ENCODE data around the gene HSPG2. TPM values are rescaled to one million over a fixed set of nuclear protein-coding genes. Genes with fewer than 3 reads are reported as not detected.
"Not testable (repeated sequence)": the region's sequence is repeated elsewhere in the genome, so short reads cannot be mapped to it uniquely, and the experiment has no call there.

The HSPG2 gene
- total RNA-seq, 1 donor from 2014 or later = 152 TPM

- H3K36me3 ChIP-seq (ENCODE audit: control insufficient read depth in 3 of 3, insufficient read depth in 3 of 3, low read length in 3 of 3) = peaks cover 0 to 4% (median 0%) of the 10 kb centered on the region in 3 donors
- H3K4me3 ChIP-seq (ENCODE audit: low read length in 3 of 3) = no peak overlapping the region
- peak overlapping the region; percentile 75 for H3K27ac ChIP-seq (ENCODE audit: low read depth, low read length)
- no peaks in the 10 kb centered on the region for H3K9me3 ChIP-seq (ENCODE audit: control insufficient read depth in 3 of 3, low read length in 3 of 3)
- H3K4me1 ChIP-seq (ENCODE audit: control insufficient read depth in 3 of 3, insufficient read depth in 3 of 3, low read length in 3 of 3) = peaks cover 67 to 78% (median 73%) of the 10 kb centered on the region in 3 donors
- H3K27me3 ChIP-seq (ENCODE audit: control insufficient read depth in 3 of 3, insufficient read depth in 3 of 3, low read length in 3 of 3) = no peaks in the 10 kb centered on the region
- H3K9ac ChIP-seq (ENCODE audit: low read depth in 1 of 3, low read length in 3 of 3) = peak overlapping the region in 1 of 3 donors; percentile 5
Measured at GRCh38 chr1:21926065-21926464, 11.0 kb downstream of the HSPG2 start.

- peak overlapping the region; percentile 60 for H3K27ac ChIP-seq (ENCODE audit: low read depth, low read length)
- H3K4me3 ChIP-seq (ENCODE audit: low read length in 3 of 3) = peak overlapping the region in 1 of 3 donors; percentile 13
- H3K9ac ChIP-seq (ENCODE audit: low read depth in 1 of 3, low read length in 3 of 3) = peak overlapping the region; percentile 38 to 66 (median 45)
- H3K4me1 ChIP-seq (ENCODE audit: control insufficient read depth in 3 of 3, insufficient read depth in 3 of 3, low read length in 3 of 3) = peaks cover 69 to 78% (median 74%) of the 10 kb centered on the region in 3 donors
- no peaks in the 10 kb centered on the region for H3K9me3 ChIP-seq (ENCODE audit: control insufficient read depth in 3 of 3, low read length in 3 of 3)
- no peaks in the 10 kb centered on the region for H3K27me3 ChIP-seq (ENCODE audit: control insufficient read depth in 3 of 3, insufficient read depth in 3 of 3, low read length in 3 of 3)
- peaks cover 0 to 4% (median 0%) of the 10 kb centered on the region in 3 donors for H3K36me3 ChIP-seq (ENCODE audit: control insufficient read depth in 3 of 3, insufficient read depth in 3 of 3, low read length in 3 of 3)
Measured at GRCh38 chr1:21925334-21925940, 11.7 kb downstream of the HSPG2 start.

GRCh38 chr1:21924503-21925005 lies 12.6 kb downstream of the HSPG2 start:
- Histone ChIP-seq H3K4me3 (ENCODE audit: low read length in 3 of 3) (no peak overlapping the region), H3K27ac (ENCODE audit: low read depth, low read length) (peak overlapping the region; percentile 60), H3K9ac (ENCODE audit: low read depth in 1 of 3, low read length in 3 of 3) (peak overlapping the region in 1 of 3 donors; percentile 66), H3K4me1 (ENCODE audit: control insufficient read depth in 3 of 3, insufficient read depth in 3 of 3, low read length in 3 of 3) (peaks cover 70 to 75% (median 73%) of the 10 kb centered on the region in 3 donors), H3K36me3 (ENCODE audit: control insufficient read depth in 3 of 3, insufficient read depth in 3 of 3, low read length in 3 of 3) (peaks cover 0 to 4% (median 0%) of the 10 kb centered on the region in 3 donors), H3K9me3 (ENCODE audit: control insufficient read depth in 3 of 3, low read length in 3 of 3) (no peaks in the 10 kb centered on the region), H3K27me3 (ENCODE audit: control insufficient read depth in 3 of 3, insufficient read depth in 3 of 3, low read length in 3 of 3) (no peaks in the 10 kb centered on the region)

- Histone ChIP-seq H3K27me3 (ENCODE audit: control insufficient read depth in 3 of 3, insufficient read depth in 3 of 3, low read length in 3 of 3) (no peaks in the 10 kb centered on the region), H3K27ac (ENCODE audit: low read depth, low read length) (peak overlapping the region; percentile 36), H3K9me3 (ENCODE audit: control insufficient read depth in 3 of 3, low read length in 3 of 3) (no peaks in the 10 kb centered on the region), H3K4me1 (ENCODE audit: control insufficient read depth in 3 of 3, insufficient read depth in 3 of 3, low read length in 3 of 3) (peaks cover 62 to 69% (median 67%) of the 10 kb centered on the region in 3 donors), H3K9ac (ENCODE audit: low read depth in 1 of 3, low read length in 3 of 3) (peak overlapping the region in 1 of 3 donors; percentile 54), H3K36me3 (ENCODE audit: control insufficient read depth in 3 of 3, insufficient read depth in 3 of 3, low read length in 3 of 3) (peaks cover 0 to 2% (median 0%) of the 10 kb centered on the region in 3 donors), H3K4me3 (ENCODE audit: low read length in 3 of 3) (no peak overlapping the region)
Measured at GRCh38 chr1:21922090-21923013, 14.8 kb downstream of the HSPG2 start.

- H3K27me3 ChIP-seq (ENCODE audit: control insufficient read depth in 3 of 3, insufficient read depth in 3 of 3, low read length in 3 of 3) = no peaks in the 10 kb centered on the region
- peak overlapping the region; percentile 54 for H3K27ac ChIP-seq (ENCODE audit: low read depth, low read length)
- peaks cover 0 to 2% (median 0%) of the 10 kb centered on the region in 3 donors for H3K36me3 ChIP-seq (ENCODE audit: control insufficient read depth in 3 of 3, insufficient read depth in 3 of 3, low read length in 3 of 3)
- H3K9ac ChIP-seq (ENCODE audit: low read depth in 1 of 3, low read length in 3 of 3) = peak overlapping the region in 2 of 3 donors; percentile 17 to 27
- no peak overlapping the region for H3K4me3 ChIP-seq (ENCODE audit: low read length in 3 of 3)
- H3K9me3 ChIP-seq (ENCODE audit: control insufficient read depth in 3 of 3, low read length in 3 of 3) = no peaks in the 10 kb centered on the region
- peaks cover 55 to 65% (median 59%) of the 10 kb centered on the region in 3 donors for H3K4me1 ChIP-seq (ENCODE audit: control insufficient read depth in 3 of 3, insufficient read depth in 3 of 3, low read length in 3 of 3)
Measured at GRCh38 chr1:21921100-21921875, 15.8 kb downstream of the HSPG2 start.

GRCh38 chr1:21919520-21919919 lies 17.6 kb downstream of the HSPG2 start:
- Histone ChIP-seq H3K27ac (ENCODE audit: low read depth, low read length) (peak overlapping the region; percentile 54), H3K27me3 (ENCODE audit: control insufficient read depth in 3 of 3, insufficient read depth in 3 of 3, low read length in 3 of 3) (no peaks in the 10 kb centered on the region), H3K9ac (ENCODE audit: low read depth in 1 of 3, low read length in 3 of 3) (no peak overlapping the region), H3K36me3 (ENCODE audit: control insufficient read depth in 3 of 3, insufficient read depth in 3 of 3, low read length in 3 of 3) (peaks cover 0 to 2% (median 0%) of the 10 kb centered on the region in 3 donors), H3K4me1 (ENCODE audit: control insufficient read depth in 3 of 3, insufficient read depth in 3 of 3, low read length in 3 of 3) (peaks cover 52 to 59% (median 53%) of the 10 kb centered on the region in 3 donors), H3K4me3 (ENCODE audit: low read length in 3 of 3) (no peak overlapping the region), H3K9me3 (ENCODE audit: control insufficient read depth in 3 of 3, low read length in 3 of 3) (no peaks in the 10 kb centered on the region)

- not testable (repeated sequence) for H3K9me3 ChIP-seq (ENCODE audit: control insufficient read depth in 3 of 3, low read length in 3 of 3); H3K9ac ChIP-seq (ENCODE audit: low read depth in 1 of 3, low read length in 3 of 3); H3K4me3 ChIP-seq (ENCODE audit: low read length in 3 of 3); H3K27ac ChIP-seq (ENCODE audit: low read depth, low read length); H3K36me3 ChIP-seq (ENCODE audit: control insufficient read depth in 3 of 3, insufficient read depth in 3 of 3, low read length in 3 of 3); H3K27me3 ChIP-seq (ENCODE audit: control insufficient read depth in 3 of 3, insufficient read depth in 3 of 3, low read length in 3 of 3)
- peaks cover 59 to 64% (median 61%) of the 10 kb centered on the region in 3 donors for H3K4me1 ChIP-seq (ENCODE audit: control insufficient read depth in 3 of 3, insufficient read depth in 3 of 3, low read length in 3 of 3)
Measured at GRCh38 chr1:21917239-21917631, 19.9 kb downstream of the HSPG2 start.

GRCh38 chr1:21916447-21917238 lies 20.5 kb downstream of the HSPG2 start:
- H3K4me1 ChIP-seq (ENCODE audit: control insufficient read depth in 3 of 3, insufficient read depth in 3 of 3, low read length in 3 of 3) = peaks cover 58 to 64% (median 61%) of the 10 kb centered on the region in 3 donors
- no peaks in the 10 kb centered on the region for H3K9me3 ChIP-seq (ENCODE audit: control insufficient read depth in 3 of 3, low read length in 3 of 3)
- H3K9ac ChIP-seq (ENCODE audit: low read depth in 1 of 3, low read length in 3 of 3) = no peak overlapping the region
- H3K27ac ChIP-seq (ENCODE audit: low read depth, low read length) = no peak overlapping the region
- no peak overlapping the region for H3K4me3 ChIP-seq (ENCODE audit: low read length in 3 of 3)
- H3K36me3 ChIP-seq (ENCODE audit: control insufficient read depth in 3 of 3, insufficient read depth in 3 of 3, low read length in 3 of 3) = no peaks in the 10 kb centered on the region
- no peaks in the 10 kb centered on the region for H3K27me3 ChIP-seq (ENCODE audit: control insufficient read depth in 3 of 3, insufficient read depth in 3 of 3, low read length in 3 of 3)
